AG20443 (cell line): ENCODE measurements around the gene MTA1.
A peak's percentile ranks its signal among the peaks of the same experiment; 100 is the strongest.

Experiments used
- DNase-seq: peaks from one replicate; pipeline ENCODE4 v3.0.0; 2012; ENCODE audit warnings: low spot score, mixed read lengths

Gene MTA1

GRCh38 chr14:105424861-105425260 lies 5.2 kb downstream of the MTA1 start:
- DNase-seq = no peak

GRCh38 chr14:105425823-105426247 lies 6.2 kb downstream of the MTA1 start:
- DNase-seq = no peak

- DNase-seq = no peak
Observed at GRCh38 chr14:105426416-105427130, 6.9 kb downstream of the MTA1 start.

DNA sequence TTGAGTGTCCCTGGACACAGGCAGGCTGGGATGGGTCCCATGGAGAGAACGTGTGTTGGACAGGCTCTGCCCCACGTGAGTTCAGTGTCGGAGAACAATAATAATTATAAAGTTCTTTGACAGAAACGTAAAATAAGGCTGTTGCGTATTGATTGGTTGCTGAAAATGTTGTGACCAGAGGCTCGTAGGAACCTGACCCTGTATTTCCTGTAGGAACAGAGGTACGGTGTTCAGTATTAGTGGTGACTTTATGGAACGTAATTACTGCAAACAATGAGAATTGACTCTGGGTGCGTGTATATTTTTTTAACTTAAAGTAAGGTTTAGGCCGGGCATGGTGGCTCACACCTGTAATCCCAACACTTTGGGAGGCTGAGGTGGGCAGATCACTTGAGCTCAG lies 7.8 kb downstream of the MTA1 start:
- DNase-seq = no peak

DNA sequence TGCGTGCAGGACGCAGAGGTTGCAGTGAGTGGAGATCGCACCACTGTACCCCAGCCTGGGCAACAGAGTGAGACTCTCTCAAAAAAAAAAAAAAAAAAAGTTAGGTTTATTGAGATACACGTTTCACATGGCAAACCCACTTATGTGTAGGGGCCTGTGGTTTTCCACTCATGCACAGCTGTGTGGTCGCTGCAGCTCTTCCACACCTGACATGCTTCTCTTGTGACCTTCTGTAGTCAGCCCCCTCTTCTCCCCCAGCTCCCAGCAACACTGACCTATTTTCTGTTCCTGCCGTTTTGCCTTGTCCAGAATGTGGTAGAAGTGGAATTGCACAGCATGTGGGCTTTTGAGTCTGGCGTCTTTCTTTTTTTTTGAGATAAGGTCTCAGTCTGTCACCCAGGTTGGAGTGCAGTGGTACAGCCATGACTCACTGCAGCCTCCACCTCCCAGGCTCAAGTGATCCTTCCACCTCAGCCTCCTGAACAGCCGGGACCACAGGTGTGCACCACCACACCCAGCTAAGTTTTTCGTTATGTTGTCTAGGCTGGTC lies 8.4 kb downstream of the MTA1 start:
- no peak for DNase-seq

GRCh38 chr14:105430042-105430441 lies 10.4 kb downstream of the MTA1 start:
- no peak for DNase-seq

DNA sequence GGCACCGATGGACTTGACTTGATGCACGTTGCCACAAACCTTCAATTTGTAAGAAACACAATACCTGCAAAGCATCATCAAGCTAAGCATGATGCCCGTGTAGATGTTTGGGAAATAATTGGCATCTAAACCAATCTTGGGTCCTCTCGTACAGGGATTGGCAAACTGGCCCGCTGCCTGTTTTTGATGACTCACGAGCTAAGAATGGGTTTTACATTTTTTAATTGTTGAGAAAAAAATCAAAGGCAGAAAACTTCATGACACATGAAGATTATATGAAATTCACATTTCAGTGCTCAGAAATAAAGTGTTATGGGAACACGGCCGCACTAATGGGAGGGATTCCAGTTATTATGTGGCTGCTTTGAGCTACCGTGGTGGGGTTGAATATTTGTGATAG lies 10.9 kb downstream of the MTA1 start:
- peak; percentile 69 for DNase-seq

- DNase-seq = no peak
Observed at GRCh38 chr14:105431256-105431655, 11.6 kb downstream of the MTA1 start.

- no peak for DNase-seq
Observed at GRCh38 chr14:105432657-105433056, 13.0 kb downstream of the MTA1 start.

- no peak for DNase-seq
Observed at GRCh38 chr14:105433161-105433605, 13.6 kb downstream of the MTA1 start.

- DNase-seq = no peak
Observed at GRCh38 chr14:105436402-105436801, 16.8 kb downstream of the MTA1 start.

DNA sequence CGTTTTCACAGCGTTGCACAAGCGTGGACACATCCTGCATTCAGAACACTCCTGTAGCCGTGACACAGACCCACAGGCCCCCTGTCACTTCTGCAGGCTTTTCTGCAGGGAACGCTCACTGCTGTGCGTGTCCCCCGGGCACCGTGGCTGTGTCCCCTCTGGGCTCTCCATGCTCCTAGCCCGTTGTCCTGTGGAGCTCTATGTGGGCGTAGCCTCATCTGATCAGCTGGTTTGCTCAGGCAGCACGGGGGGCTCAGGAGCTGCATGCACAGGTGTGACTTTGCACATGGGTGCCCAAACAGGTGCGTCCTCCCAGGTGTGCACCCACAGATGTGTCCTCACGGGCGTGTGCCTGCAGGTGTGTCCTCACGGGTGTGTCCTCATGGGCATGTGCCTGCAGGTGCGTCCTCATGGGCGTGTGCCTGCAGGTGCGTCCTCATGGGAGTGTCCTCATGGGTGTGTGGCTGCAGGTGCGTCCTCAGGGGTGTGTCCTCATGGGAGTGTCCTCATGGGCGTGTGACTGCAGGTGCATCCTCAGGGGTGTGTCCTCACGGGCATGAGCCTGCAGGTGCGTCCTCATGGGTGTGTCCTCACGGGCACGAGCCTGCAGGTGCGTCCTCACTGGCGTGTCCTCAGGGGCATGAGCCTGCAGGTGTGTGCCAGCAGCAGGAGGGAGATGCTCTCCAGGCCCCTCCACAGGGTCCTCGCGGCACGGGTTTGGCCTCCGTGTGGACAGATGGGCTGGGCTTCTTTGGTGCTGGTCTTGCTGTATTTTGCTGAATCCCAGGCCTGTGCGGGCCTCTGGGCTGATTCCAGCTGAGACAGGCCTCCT lies 17.5 kb downstream of the MTA1 start:
- DNase-seq = no peak

GRCh38 chr14:105437723-105438500 lies 18.3 kb downstream of the MTA1 start:
- no peak for DNase-seq

GRCh38 chr14:105439179-105439578 lies 19.6 kb downstream of the MTA1 start:
- no peak for DNase-seq

- peak; percentile 64 for DNase-seq
Observed at GRCh38 chr14:105439710-105440553, 20.3 kb downstream of the MTA1 start.

DNA sequence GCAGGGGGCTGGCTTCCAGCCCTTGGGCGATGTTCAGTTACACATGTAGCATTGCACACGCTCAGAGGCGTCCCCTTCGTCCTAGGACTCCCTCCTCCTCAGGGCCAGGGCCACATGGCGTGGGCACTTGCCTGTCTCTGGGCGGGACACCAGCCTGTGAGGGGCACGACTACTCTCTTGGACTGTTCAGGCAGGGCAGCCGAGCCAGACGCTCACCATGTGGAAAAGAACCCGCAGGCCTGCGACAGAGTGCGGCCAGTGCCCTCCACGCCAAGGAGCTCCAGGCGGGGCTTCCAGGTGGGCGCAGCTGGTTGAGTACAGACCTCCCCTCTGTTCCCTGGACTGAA lies 20.9 kb downstream of the MTA1 start:
- no peak for DNase-seq

GRCh38 chr14:105440992-105441391 lies 21.4 kb downstream of the MTA1 start:
- no peak for DNase-seq

GRCh38 chr14:105442125-105442524 lies 22.5 kb downstream of the MTA1 start:
- DNase-seq = no peak

DNA sequence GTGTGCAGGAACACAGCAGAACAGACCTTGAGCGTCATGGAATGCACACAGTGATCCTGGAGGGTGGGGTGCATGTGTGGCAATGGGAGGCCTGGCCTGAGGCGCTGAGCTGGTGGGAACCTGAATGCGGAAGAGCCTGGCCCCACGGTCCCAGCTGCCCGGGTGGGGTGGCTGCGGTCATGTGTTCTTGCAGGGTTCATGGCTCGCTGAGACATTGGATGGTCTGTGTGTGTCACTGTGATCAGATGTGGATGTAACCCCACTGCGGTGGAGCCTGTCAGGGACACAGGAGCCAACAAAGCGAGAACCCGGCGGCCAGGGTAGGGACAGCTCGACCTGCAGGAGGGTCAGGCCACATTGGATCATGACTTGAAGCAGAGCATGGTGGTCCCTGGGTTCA lies 23.2 kb downstream of the MTA1 start:
- no peak for DNase-seq

- DNase-seq = no peak
Observed at GRCh38 chr14:105444859-105445258, 25.2 kb downstream of the MTA1 start.

DNA sequence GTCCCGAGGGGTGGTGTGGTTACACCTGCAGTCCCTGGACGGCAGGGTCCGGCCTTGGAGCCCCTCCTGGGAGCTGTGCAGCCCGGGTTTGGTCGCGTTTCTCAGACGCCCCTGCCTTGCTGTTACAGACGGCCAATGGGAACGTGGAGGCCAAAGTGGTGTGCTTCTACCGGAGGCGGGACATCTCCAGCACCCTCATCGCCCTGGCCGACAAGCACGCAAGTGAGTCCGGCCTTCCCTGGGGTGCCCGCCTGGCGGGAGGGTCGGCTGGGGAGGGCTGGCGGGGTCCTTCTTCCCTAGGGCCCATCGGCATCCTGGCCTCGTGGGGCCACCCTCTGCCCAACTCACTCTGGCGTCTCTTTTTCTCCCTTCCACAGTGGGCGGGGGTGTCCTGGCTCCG lies 25.7 kb downstream of the MTA1 start:
- DNase-seq = no peak
